HCT116 (cell line): Measurements from ENCODE around the gene GFI1. TPM values are rescaled to one million over a fixed set of nuclear protein-coding genes. Genes with fewer than 3 reads are reported as not detected.

Experiments used
- ATAC-seq: fragments of 200-7000 bp; cut with Tn5 transposase; 2 replicates; pipeline ENCODE4 v1.9.1; 2020; ENCODE audit warnings: mild to moderate bottlenecking, moderate library complexity
- BruUV-seq: library from RNA; stranded (reverse); fragments of 400-500 nt; replicated peaks from 2 replicates; lab custom pipeline; 2021; lab: Mats Ljungman, UMichigan
- CTCF ChIA-PET: fragments of 300-600 bp; sonication (Branson Sonifier 250); formaldehyde crosslinking; loops from one replicate; lab custom pipeline; 2021; ENCODE audit warnings: antibody characterized with exemption; lab: Charles Lee
- POLR2A ChIA-PET: fragments of 300-600, 350-600 bp; sonication (Branson Sonifier 250); formaldehyde crosslinking; loops from one replicate; lab custom pipeline; 2021; ENCODE audit warnings: antibody characterized with exemption; lab: Charles Lee
- RAD21 ChIA-PET, 2 experiments: fragments of 300-600 bp; sonication (Branson Sonifier 250); formaldehyde crosslinking; loops; one replicate each; lab custom pipeline; 2023; ENCODE audit warnings: low total read pairs in 2 of 2; ENCODE audit not compliant: uncharacterized antibody in 2 of 2, unreplicated experiment in 2 of 2, low non-redundant PET in 1 of 2; lab: Charles Lee
- DNase-seq: peaks from one replicate; pipeline ENCODE4 v3.0.0-alpha.2; 2010; ENCODE audit warnings: low read depth, low spot score
- H2AFZ ChIP-seq: fragments of 200-600 bp; shearing (Covaris generic), sonication (generic); 2 replicates; pipeline ENCODE4 v1.6.1; 2017; ENCODE audit warnings: low read depth, mixed run types, mixed read lengths, antibody characterized with exemption, low read length; ENCODE audit not compliant: poor library complexity, severe bottlenecking
- H3K27ac ChIP-seq: 2 replicates; pipeline ENCODE4 v1.5.1; 2012; ENCODE audit warnings: low read depth, low read length
- H3K27me3 ChIP-seq: fragments of 200-600 bp; sonication (generic); 2 replicates; pipeline ENCODE4 v1.6.1; 2016; ENCODE audit warnings: mixed run types, low read length, mixed read lengths; ENCODE audit not compliant: insufficient read depth
- H3K36me3 ChIP-seq, 2 experiments: fragments of 200-500 bp in 1 of 2; fragments of 200-600 bp in 1 of 2; sonication (Bioruptor generic) in 1 of 2; sonication (generic) in 1 of 2; 2 replicates each; pipeline versions ENCODE4 v1.5.1 to v1.6.1; 2014 to 2016; ENCODE audit warnings: low read length in 2 of 2, inconsistent platforms in 1 of 2, mixed read lengths in 1 of 2, mixed run types in 1 of 2; ENCODE audit not compliant: insufficient read depth in 2 of 2, control insufficient read depth in 1 of 2
- H3K4me1 ChIP-seq, 2 experiments: fragments of 200-600 bp in 1 of 2; sonication (generic) in 1 of 2; 2 replicates each; pipeline versions ENCODE4 v1.5.1 to v1.6.1; 2012 to 2017; ENCODE audit warnings: low read length in 2 of 2, inconsistent platforms in 1 of 2, mild to moderate bottlenecking in 1 of 2, mixed read lengths in 1 of 2, mixed run types in 1 of 2, moderate library complexity in 1 of 2; ENCODE audit not compliant: insufficient read depth in 2 of 2, control insufficient read depth in 1 of 2
- H3K4me2 ChIP-seq: fragments of 200-600 bp; sonication (generic); 2 replicates; pipeline ENCODE4 v1.6.1; 2017; ENCODE audit warnings: mixed run types, low read length, mixed read lengths
- H3K4me3 ChIP-seq, 2 experiments: fragments of 200-600 bp in 1 of 2; sonication (generic) in 1 of 2; replicated peaks in 1 of 2; 2 replicates each; pipeline ENCODE4 v1.5.1; 2011 to 2016; ENCODE audit warnings: low read length in 2 of 2, control low read depth in 1 of 2, low read depth in 1 of 2, mild to moderate bottlenecking in 1 of 2, mixed read lengths in 1 of 2, mixed run types in 1 of 2
- H3K79me2 ChIP-seq: fragments of 200-600 bp; sonication (generic); 2 replicates; pipeline ENCODE4 v1.6.1; 2017; ENCODE audit warnings: mild to moderate bottlenecking, mixed run types, low read length, moderate library complexity, mixed read lengths; ENCODE audit not compliant: insufficient read depth
- H3K9ac ChIP-seq: fragments of 200-600 bp; sonication (generic); 2 replicates; pipeline ENCODE4 v1.6.1; 2016; ENCODE audit warnings: low read length, mixed read lengths
- H3K9me2 ChIP-seq: fragments of 200-600 bp; sonication (generic), shearing (Covaris generic); 2 replicates; pipeline ENCODE4 v1.6.1; 2017; ENCODE audit warnings: mixed run types, mild to moderate bottlenecking, moderate library complexity; ENCODE audit not compliant: insufficient read depth
- H3K9me3 ChIP-seq, 2 experiments: fragments of 200-500 bp in 1 of 2; fragments of 200-600 bp in 1 of 2; sonication (Bioruptor generic) in 1 of 2; sonication (generic) in 1 of 2; 2 replicates each; pipeline ENCODE4 v1.6.1; 2014 to 2017; ENCODE audit warnings: low read length in 2 of 2, mixed read lengths in 2 of 2, inconsistent platforms in 1 of 2, low read depth in 1 of 2, mild to moderate bottlenecking in 1 of 2, mixed run types in 1 of 2, moderate library complexity in 1 of 2; ENCODE audit not compliant: control insufficient read depth in 1 of 2, insufficient read depth in 1 of 2
- H4K20me1 ChIP-seq: fragments of 200-600 bp; sonication (generic), shearing (Covaris generic); 2 replicates; pipeline ENCODE4 v1.6.1; 2017; ENCODE audit warnings: mixed run types, mild to moderate bottlenecking, moderate library complexity; ENCODE audit not compliant: insufficient read depth
- JUND ChIP-seq: IDR thresholded peaks from 2 replicates; pipeline ENCODE4 v1.6.1; 2012
- POLR2AphosphoS5 ChIP-seq: IDR thresholded peaks from 2 replicates; pipeline ENCODE4 v1.6.1; 2011; ENCODE audit warnings: mild to moderate bottlenecking, low read depth, low read length, moderate library complexity
- REST ChIP-seq: IDR thresholded peaks from 2 replicates; pipeline ENCODE4 v1.6.1; 2012; ENCODE audit warnings: low read depth
- YY1 ChIP-seq: IDR thresholded peaks from 2 replicates; pipeline ENCODE4 v1.6.1; 2011; ENCODE audit warnings: low read length, low read depth, moderate library complexity, mild to moderate bottlenecking; ENCODE audit not compliant: insufficient replicate concordance; ENCODE audit errors: extremely low read depth
- ZFX ChIP-seq: fragments of 450-650 bp; IDR thresholded peaks from 2 replicates; pipeline ENCODE4 v1.6.1; 2017
- intact Hi-C: fragments of 100-400 bp; cut with micrococcal nuclease; formaldehyde crosslinking; loops from 2 replicates; pipeline ENCODE4 v1.10.0; 2022
- total RNA-seq: library from RNA; stranded (reverse); gene quantifications from one replicate; pipeline ENCODE4 v1.2.1, GENCODE V29; 2021; ENCODE audit not compliant: unreplicated experiment

The GFI1 gene
- total RNA-seq, 1 experiment from 2014 or later = 8.1 TPM

GRCh38 chr1:92446546-92446945, 40.2 kb downstream of the GFI1 start:
- Histone ChIP-seq H3K4me3 (no peak overlapping the region), H3K4me1 (peaks cover 0 to 8% of the 10 kb centered on the region in 2 experiments; a peak in 1 of 4 replicates), H3K9me2 (no peaks in the 10 kb centered on the region), H4K20me1 (no peaks in the 10 kb centered on the region), H3K27me3 (no peaks in the 10 kb centered on the region), H3K36me3 (no peaks in the 10 kb centered on the region), H3K27ac (no peak overlapping the region), H3K4me2 (no peak overlapping the region), H3K9me3 (no peaks in the 10 kb centered on the region), H3K9ac (no peak overlapping the region), H2AFZ (no peak overlapping the region), H3K79me2 (no peaks in the 10 kb centered on the region)
- intact Hi-C loops = no loop called here
- no peak for ATAC-seq
- POLR2A ChIA-PET = no interaction called here
- CTCF ChIA-PET = no interaction called here
- RAD21 ChIA-PET = no interaction called here
- TF ChIP-seq POLR2AphosphoS5 = no peak
- TF ChIP-seq JUND = no peak
- DNase-seq = no peak
- no TSS peak for BruUV-seq

- H3K27me3 ChIP-seq = no peaks in the 10 kb centered on the region
- CTCF ChIA-PET = no interaction called here
- TF ChIP-seq REST (no peak), YY1 (no peak), JUND (no peak), ZFX (no peak)
- TF ChIP-seq, all 23 proteins: peak for 0
- Histone ChIP-seq H3K27ac (no peak overlapping the region), H3K9me2 (no peaks in the 10 kb centered on the region), H3K4me3 (no peak overlapping the region), H3K79me2 (no peaks in the 10 kb centered on the region), H3K9ac (no peak overlapping the region), H3K4me1 (peaks cover 0 to 8% of the 10 kb centered on the region in 2 experiments; a peak in 1 of 4 replicates), H2AFZ (no peak overlapping the region), H3K4me2 (no peak overlapping the region), H4K20me1 (no peaks in the 10 kb centered on the region), H3K36me3 (no peaks in the 10 kb centered on the region), H3K9me3 (no peaks in the 10 kb centered on the region)
- BruUV-seq = no TSS peak
- ATAC-seq = no peak
- no peak for DNase-seq
- intact Hi-C loops = no loop called here
- ChIA-PET RAD21 (no interaction called here), POLR2A (no interaction called here)
Measured at GRCh38 chr1:92445865-92446264, 40.9 kb downstream of the GFI1 start.
